ENCODE measurements around the gene CRYBA4. TPM values are rescaled to one million over a fixed set of nuclear protein-coding genes. Genes with fewer than 3 reads are reported as not detected.

CRYBA4 gene
- total RNA-seq, 2 experiments from 2014 or later: not detected

- H3K4me1 Mint-ChIP-seq (ENCODE audit: low read depth): peaks cover 27% of the 10 kb centered on the region
- H3K36me3 Mint-ChIP-seq (ENCODE audit: low read depth): peaks cover 2% of the 10 kb centered on the region
- DNase-seq (no peak), ATAC-seq (no peak)
- no peaks in the 10 kb centered on the region for H3K27me3 Mint-ChIP-seq (ENCODE audit: low read depth)
- ChIA-PET POLR2A (no interaction called here), CTCF (interaction anchor here (1.1 to 1.4 kb wide), 2 partner anchors 12 to 131 kb away, joined by 3 read pairs; no protein-coding TSS in a partner anchor)
- H3K9me3 Mint-ChIP-seq (ENCODE audit: insufficient read depth): peaks cover 8% of the 10 kb centered on the region
- no peak overlapping the region for H3K27ac Mint-ChIP-seq
- H3K4me3 Mint-ChIP-seq: no peak overlapping the region
Measured at GRCh38 chr22:26631282-26631681, 9.5 kb downstream of the CRYBA4 start.

- ChIA-PET CTCF (interaction anchor here (0.9 kb wide), 1 partner anchor 129 kb away, joined by 3 read pairs; no protein-coding TSS in a partner anchor), POLR2A (no interaction called here)
- Mint-ChIP-seq H3K27ac (no peak overlapping the region), H3K27me3 (ENCODE audit: low read depth) (no peaks in the 10 kb centered on the region), H3K4me3 (no peak overlapping the region), H3K36me3 (ENCODE audit: low read depth) (peaks cover 2% of the 10 kb centered on the region), H3K9me3 (ENCODE audit: insufficient read depth) (peaks cover 8% of the 10 kb centered on the region), H3K4me1 (ENCODE audit: low read depth) (peaks cover 24% of the 10 kb centered on the region)
- ATAC-seq (no peak), DNase-seq (no peak)
Measured at GRCh38 chr22:26632422-26633155, 10.8 kb downstream of the CRYBA4 start.

- CTCF ChIA-PET: no interaction called here
Measured at GRCh38 chr22:26634189-26634588, 12.4 kb downstream of the CRYBA4 start.

GRCh38 chr22:26635117-26635516 lies 13.4 kb downstream of the CRYBA4 start:
- no peak overlapping the region for H3K4me3 Mint-ChIP-seq
- ChIA-PET POLR2A (no interaction called here), CTCF (no interaction called here)
- no peak overlapping the region for H3K27ac Mint-ChIP-seq
- H3K27me3 Mint-ChIP-seq (ENCODE audit: low read depth): no peaks in the 10 kb centered on the region
- H3K9me3 Mint-ChIP-seq (ENCODE audit: insufficient read depth): peaks cover 8% of the 10 kb centered on the region
- no peaks in the 10 kb centered on the region for H3K36me3 Mint-ChIP-seq (ENCODE audit: low read depth)
- DNase-seq (no peak), ATAC-seq (no peak)
- H3K4me1 Mint-ChIP-seq (ENCODE audit: low read depth): peaks cover 14% of the 10 kb centered on the region

More at GRCh38 chr22:26634189-26634588, 12.4 kb downstream of the CRYBA4 start:
- Mint-ChIP-seq H3K4me3 (no peak overlapping the region), H3K27me3 (ENCODE audit: low read depth) (no peaks in the 10 kb centered on the region), H3K36me3 (ENCODE audit: low read depth) (no peaks in the 10 kb centered on the region), H3K4me1 (ENCODE audit: low read depth) (peaks cover 14% of the 10 kb centered on the region), H3K9me3 (ENCODE audit: insufficient read depth) (peaks cover 8% of the 10 kb centered on the region), H3K27ac (no peak overlapping the region)
- POLR2A ChIA-PET: no interaction called here
- DNase-seq: no peak
- ATAC-seq: no peak

GRCh38 chr22:26636296-26636695 lies 14.5 kb downstream of the CRYBA4 start:
- Mint-ChIP-seq H3K36me3 (ENCODE audit: low read depth) (peaks cover 3% of the 10 kb centered on the region), H3K27me3 (ENCODE audit: low read depth) (no peaks in the 10 kb centered on the region), H3K4me1 (ENCODE audit: low read depth) (peaks cover 23% of the 10 kb centered on the region), H3K4me3 (no peak overlapping the region), H3K27ac (peak overlapping the region; percentile 62), H3K9me3 (ENCODE audit: insufficient read depth) (no peaks in the 10 kb centered on the region)
- POLR2A ChIA-PET: no interaction called here
- ATAC-seq: no peak
- no peak for DNase-seq
- CTCF ChIA-PET: no interaction called here

GRCh38 chr22:26642465-26643417 lies 21.0 kb downstream of the CRYBA4 start:
- POLR2A ChIA-PET: interaction anchor here (0.6 to 2.3 kb wide), 5 partner anchors 23 to 530 kb away, joined by 4 to 8 read pairs (median 4); partner anchors contain the start of genes HPS4 and SRRD
- peaks cover 74% of the 10 kb centered on the region for H3K4me1 Mint-ChIP-seq (ENCODE audit: low read depth)
- peaks cover 3% of the 10 kb centered on the region for H3K36me3 Mint-ChIP-seq (ENCODE audit: low read depth)
- H3K4me3 Mint-ChIP-seq: peak overlapping the region; percentile 63
- no peaks in the 10 kb centered on the region for H3K9me3 Mint-ChIP-seq (ENCODE audit: insufficient read depth)
- CTCF ChIA-PET: interaction anchor here (0.7 to 1.7 kb wide), 12 partner anchors 9 to 278 kb away, joined by 3 to 6 read pairs (median 4); partner anchors contain the start of gene TFIP11
- peak; percentile 84 for ATAC-seq
- no peaks in the 10 kb centered on the region for H3K27me3 Mint-ChIP-seq (ENCODE audit: low read depth)
- peak overlapping the region; percentile 95 for H3K27ac Mint-ChIP-seq
- DNase-seq: peak; percentile 86

GRCh38 chr22:26643418-26644100 lies 21.8 kb downstream of the CRYBA4 start:
- ATAC-seq (no peak), DNase-seq (no peak)
- Mint-ChIP-seq H3K9me3 (ENCODE audit: insufficient read depth) (no peaks in the 10 kb centered on the region), H3K27me3 (ENCODE audit: low read depth) (no peaks in the 10 kb centered on the region), H3K4me3 (peak overlapping the region; percentile 63), H3K27ac (peak overlapping the region; percentile 95), H3K36me3 (ENCODE audit: low read depth) (peaks cover 3% of the 10 kb centered on the region), H3K4me1 (ENCODE audit: low read depth) (peaks cover 82% of the 10 kb centered on the region)
- ChIA-PET CTCF (interaction anchor here (0.7 to 1.7 kb wide), 10 partner anchors 13 to 279 kb away, joined by 3 to 5 read pairs (median 4); no protein-coding TSS in a partner anchor), POLR2A (interaction anchor here (2.2 to 2.3 kb wide), 2 partner anchors 52 to 140 kb away, joined by 4 to 6 read pairs; no protein-coding TSS in a partner anchor)

GRCh38 chr22:26646158-26646557 lies 24.4 kb downstream of the CRYBA4 start:
- CTCF ChIA-PET: no interaction called here
- no peak overlapping the region for H3K27ac Mint-ChIP-seq
- ATAC-seq (no peak), DNase-seq (no peak)
- H3K4me1 Mint-ChIP-seq (ENCODE audit: low read depth): peaks cover 87% of the 10 kb centered on the region
- H3K4me3 Mint-ChIP-seq: no peak overlapping the region
- H3K27me3 Mint-ChIP-seq (ENCODE audit: low read depth): peaks cover 1% of the 10 kb centered on the region
- no peaks in the 10 kb centered on the region for H3K36me3 Mint-ChIP-seq (ENCODE audit: low read depth)
- POLR2A ChIA-PET: no interaction called here
- no peaks in the 10 kb centered on the region for H3K9me3 Mint-ChIP-seq (ENCODE audit: insufficient read depth)

GRCh38 chr22:26648011-26648497 lies 26.3 kb downstream of the CRYBA4 start:
- Mint-ChIP-seq H3K4me1 (ENCODE audit: low read depth) (peaks cover 70% of the 10 kb centered on the region), H3K9me3 (ENCODE audit: insufficient read depth) (no peaks in the 10 kb centered on the region), H3K4me3 (peak overlapping the region; percentile 63), H3K27ac (peak overlapping the region; percentile 81), H3K36me3 (ENCODE audit: low read depth) (no peaks in the 10 kb centered on the region), H3K27me3 (ENCODE audit: low read depth) (peaks cover 7% of the 10 kb centered on the region)
- ChIA-PET POLR2A (interaction anchor here (0.7 to 1.8 kb wide), 2 partner anchors 145 to 176 kb away, joined by 3 to 4 read pairs; no protein-coding TSS in a partner anchor), CTCF (interaction anchor here (1.6 kb wide), 1 partner anchor 9 kb away, joined by 5 read pairs; the partner anchor contains the start of gene MIAT)
- peak; percentile 74 for DNase-seq
- ATAC-seq: peak; percentile 73

- Mint-ChIP-seq H3K27me3 (ENCODE audit: low read depth) (peaks cover 10% of the 10 kb centered on the region), H3K4me1 (ENCODE audit: low read depth) (peaks cover 63% of the 10 kb centered on the region), H3K9me3 (ENCODE audit: insufficient read depth) (no peaks in the 10 kb centered on the region), H3K36me3 (ENCODE audit: low read depth) (no peaks in the 10 kb centered on the region), H3K27ac (peak overlapping the region; percentile 27), H3K4me3 (peak overlapping the region; percentile 63)
- no peak for ATAC-seq
- DNase-seq: no peak
- ChIA-PET POLR2A (interaction anchor here (0.7 kb wide), 1 partner anchor 177 kb away, joined by 3 read pairs; no protein-coding TSS in a partner anchor), CTCF (interaction anchor here (3.1 kb wide), 1 partner anchor 146 kb away, joined by 13 read pairs; no protein-coding TSS in a partner anchor)
Measured at GRCh38 chr22:26648528-26649388, 27.0 kb downstream of the CRYBA4 start.
